Body of pancreas (tissue), 4 donors: ENCODE data around the gene BSPRY. TPM values are rescaled to one million over a fixed set of nuclear protein-coding genes. Genes with fewer than 3 reads are reported as not detected.

ENCODE experiments used
- ATAC-seq: fragments of 150-250 bp; one replicate; pipeline ENCODE4 v1.9.1; 2016
- DNase-seq, 4 donors: peaks; one replicate each; pipeline ENCODE4 v3.0.0-alpha.2; 2019
- H3K27ac ChIP-seq, 4 donors: fragments of 200-600 bp; sonication (generic); 1 replicate in 3 of 4; 2 replicates in 1 of 4; pipeline versions ENCODE4 v1.5.1 to v1.6.1; 2016 to 2019; ENCODE audit warnings: mild to moderate bottlenecking in 1 of 4, mixed read lengths in 1 of 4, moderate library complexity in 1 of 4
- H3K27me3 ChIP-seq, 2 donors: fragments of 200-600 bp; sonication (generic); one replicate each; pipeline ENCODE4 v1.6.0; 2016; ENCODE audit warnings: mild to moderate bottlenecking in 1 of 2
- H3K36me3 ChIP-seq, 2 donors: fragments of 200-600 bp; sonication (generic); replicated peaks in 1 of 2; 2 replicates each; pipeline ENCODE4 v1.5.1; 2016; ENCODE audit warnings: low read depth in 2 of 2; ENCODE audit not compliant: insufficient read depth in 1 of 2
- H3K4me1 ChIP-seq: fragments of 200-600 bp; sonication (generic); one replicate; pipeline ENCODE4 v1.6.0; 2016
- H3K4me3 ChIP-seq, 2 donors: fragments of 200-600 bp; sonication (generic); 1 replicate in 1 of 2; 2 replicates in 1 of 2; pipeline ENCODE4 v1.5.1; 2016 to 2019
- H3K9me3 ChIP-seq, 3 donors: fragments of 200-600 bp; sonication (generic); 1 replicate in 2 of 3; 2 replicates in 1 of 3; pipeline ENCODE4 v1.5.1; 2016
- POLR2A ChIP-seq, 3 donors: fragments of 450-650 bp; IDR thresholded peaks; one replicate each; pipeline ENCODE4 v1.6.1; 2016; ENCODE audit warnings: antibody characterized with exemption in 3 of 3, mild to moderate bottlenecking in 2 of 3
- WGBS, 2 donors: methylation state at CpG; one replicate each; pipeline ENCODE4 v1.1.5; 2017; 5-methylcytosine and 5-hydroxymethylcytosine counted together
- intact Hi-C: fragments of 100-400 bp; cut with DNase I; formaldehyde crosslinking; loops from one replicate; pipeline ENCODE4 v1.15.1; 2023
- total RNA-seq, 2 donors: library from RNA; depleted of rRNA; stranded (reverse); fragments of >200 nt; gene quantifications; one replicate each; pipeline ENCODE4 v1.1.0, GENCODE V29; 2016
- TF ChIP-seq, protein P1 (sequence below), 7 experiments: fragments of 450-650 bp in 4 of 7; fragments of 200-600 bp in 3 of 7; sonication (generic) in 3 of 7; IDR thresholded peaks; one replicate each; pipeline ENCODE4 v1.5.1; 2016 to 2019; ENCODE audit warnings: antibody characterized with exemption in 7 of 7

BSPRY gene
- total RNA-seq, 2 donors from 2014 or later = 27.0 to 47.0 TPM

DNA sequence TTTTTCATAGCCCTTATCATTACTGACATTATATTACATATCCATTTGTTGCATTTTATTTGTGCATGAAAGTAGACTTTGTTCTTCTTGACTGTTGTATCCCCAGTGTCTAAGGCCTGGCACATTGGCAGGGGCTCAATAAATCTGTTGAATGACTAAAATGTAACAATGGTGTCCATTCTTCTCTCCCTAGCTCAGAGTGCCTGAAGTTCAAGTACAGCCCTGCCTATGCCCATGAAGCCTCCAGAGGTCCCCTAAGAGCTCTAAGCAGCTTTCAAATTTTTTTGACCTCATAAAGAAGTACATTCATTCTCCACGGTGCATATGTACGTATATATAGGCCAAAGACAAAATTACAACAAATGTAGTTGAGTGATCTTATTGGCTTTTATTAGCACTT is 4.2 kb upstream of the BSPRY start:
- H3K4me1 ChIP-seq = peaks cover 19% of the 10 kb centered on the region
- no peak for TF ChIP-seq POLR2A (IDR thresholded peaks at IDR 0.05)
- TF ChIP-seq, protein P1, sequence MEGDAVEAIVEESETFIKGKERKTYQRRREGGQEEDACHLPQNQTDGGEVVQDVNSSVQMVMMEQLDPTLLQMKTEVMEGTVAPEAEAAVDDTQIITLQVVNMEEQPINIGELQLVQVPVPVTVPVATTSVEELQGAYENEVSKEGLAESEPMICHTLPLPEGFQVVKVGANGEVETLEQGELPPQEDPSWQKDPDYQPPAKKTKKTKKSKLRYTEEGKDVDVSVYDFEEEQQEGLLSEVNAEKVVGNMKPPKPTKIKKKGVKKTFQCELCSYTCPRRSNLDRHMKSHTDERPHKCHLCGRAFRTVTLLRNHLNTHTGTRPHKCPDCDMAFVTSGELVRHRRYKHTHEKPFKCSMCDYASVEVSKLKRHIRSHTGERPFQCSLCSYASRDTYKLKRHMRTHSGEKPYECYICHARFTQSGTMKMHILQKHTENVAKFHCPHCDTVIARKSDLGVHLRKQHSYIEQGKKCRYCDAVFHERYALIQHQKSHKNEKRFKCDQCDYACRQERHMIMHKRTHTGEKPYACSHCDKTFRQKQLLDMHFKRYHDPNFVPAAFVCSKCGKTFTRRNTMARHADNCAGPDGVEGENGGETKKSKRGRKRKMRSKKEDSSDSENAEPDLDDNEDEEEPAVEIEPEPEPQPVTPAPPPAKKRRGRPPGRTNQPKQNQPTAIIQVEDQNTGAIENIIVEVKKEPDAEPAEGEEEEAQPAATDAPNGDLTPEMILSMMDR (IDR thresholded peaks at IDR 0.05) = no peak
- H3K27me3 ChIP-seq = no peaks in the 10 kb centered on the region
- intact Hi-C loops = no loop called here
- 67 to 84% methylated on average over 2 of the region's 2 CpGs for WGBS, 2 donors
- H3K36me3 ChIP-seq = no peaks in the 10 kb centered on the region
- no peaks in the 10 kb centered on the region for H3K9me3 ChIP-seq
- no peak overlapping the region for H3K27ac ChIP-seq
- ATAC-seq (no peak), DNase-seq (no peak)
- no peak overlapping the region for H3K4me3 ChIP-seq

DNA sequence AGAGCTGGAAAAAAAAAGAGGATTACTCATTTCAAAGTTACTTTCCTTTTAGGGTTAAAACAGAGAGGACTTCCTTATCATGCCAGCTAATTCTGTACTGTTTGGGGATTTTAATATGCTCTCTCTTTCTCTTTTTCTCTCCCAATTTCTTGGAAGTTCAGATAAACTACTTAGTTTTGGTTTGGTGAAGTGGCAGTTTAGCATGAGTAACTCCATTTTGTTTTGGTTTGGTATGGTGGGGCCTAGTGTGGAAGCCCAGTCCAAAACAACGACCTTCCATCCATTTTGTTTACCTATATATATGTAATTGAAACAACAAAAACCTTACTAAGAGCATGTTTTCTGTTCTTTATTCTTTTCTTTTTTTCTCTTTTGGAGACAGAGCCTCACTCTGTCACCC is 3.7 kb upstream of the BSPRY start:
- Histone ChIP-seq H3K27me3 (no peaks in the 10 kb centered on the region), H3K4me1 (peaks cover 22% of the 10 kb centered on the region), H3K36me3 (no peaks in the 10 kb centered on the region), H3K4me3 (no peak overlapping the region), H3K9me3 (no peaks in the 10 kb centered on the region), H3K27ac (no peak overlapping the region)
- WGBS, 2 donors = 3 to 35% methylated on average over 1 of the region's 1 CpG
- TF ChIP-seq, protein P1 (IDR thresholded peaks at IDR 0.05) = no peak
- no peak for TF ChIP-seq POLR2A (IDR thresholded peaks at IDR 0.05)
- intact Hi-C loops = no loop called here
- ATAC-seq = no peak
- no peak for DNase-seq

DNA sequence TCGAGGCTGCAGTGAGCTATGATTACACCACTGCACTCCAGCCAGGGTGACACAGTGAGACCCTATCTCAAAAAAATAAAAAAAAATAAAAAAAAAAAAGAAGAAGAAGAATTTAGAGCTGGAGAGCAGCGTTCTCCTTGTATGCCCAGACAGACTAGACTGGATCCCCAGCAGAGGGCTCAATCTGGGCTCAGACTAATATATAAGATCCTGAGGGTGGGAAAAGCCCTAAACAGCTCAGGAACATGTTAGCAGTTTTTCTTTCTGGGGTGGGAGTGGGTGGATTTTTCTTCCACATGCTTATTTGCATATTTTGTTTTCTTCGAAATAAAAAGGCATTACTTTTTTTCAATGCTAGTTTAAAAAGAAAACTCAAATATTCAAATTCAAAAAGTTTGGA is 904 bp upstream of the BSPRY start:
- Histone ChIP-seq H3K4me3 (no peak overlapping the region), H3K4me1 (peaks cover 23% of the 10 kb centered on the region), H3K27ac (no peak overlapping the region), H3K27me3 (no peaks in the 10 kb centered on the region), H3K9me3 (no peaks in the 10 kb centered on the region), H3K36me3 (no peaks in the 10 kb centered on the region)
- intact Hi-C loops = no loop called here
- ATAC-seq (no peak), DNase-seq (no peak)
- WGBS, 2 donors = 81 to 84% methylated on average over 3 of the region's 3 CpGs
- TF ChIP-seq POLR2A (IDR thresholded peaks at IDR 0.05) = no peak
- TF ChIP-seq, protein P1 (IDR thresholded peaks at IDR 0.05) = no peak

DNA sequence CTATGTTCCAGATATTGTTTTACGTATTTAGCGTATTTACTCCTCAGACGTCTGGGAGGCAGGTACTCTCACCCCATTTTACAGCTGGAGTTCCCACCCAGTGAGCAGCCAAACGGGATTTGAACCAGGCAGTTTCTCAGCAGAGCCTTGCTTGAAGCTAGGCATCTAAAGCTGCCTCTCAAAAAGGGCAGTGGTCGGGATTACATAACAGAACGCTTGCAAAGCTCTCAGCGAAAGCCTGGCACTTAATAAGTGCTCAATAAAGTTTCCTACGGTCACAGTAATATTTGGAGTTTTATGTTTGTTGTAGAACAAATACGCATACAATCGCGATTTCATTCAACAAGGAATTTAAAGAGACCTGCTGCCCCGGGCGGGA is 286 bp upstream of the BSPRY start:
- Histone ChIP-seq H3K27ac (peak overlapping the region; percentile 28 to 86 (median 76)), H3K36me3 (no peaks in the 10 kb centered on the region), H3K4me3 (no peak overlapping the region), H3K4me1 (peaks cover 17% of the 10 kb centered on the region), H3K9me3 (no peaks in the 10 kb centered on the region), H3K27me3 (no peaks in the 10 kb centered on the region)
- TF ChIP-seq POLR2A (IDR thresholded peaks at IDR 0.05) = no peak
- TF ChIP-seq, protein P1 (IDR thresholded peaks at IDR 0.05) = no peak
- 9 to 23% methylated on average over 7 to 13 of the region's 13 CpGs for WGBS, 2 donors
- DNase-seq (no peak), ATAC-seq (peak; percentile 8)
- intact Hi-C loops = no loop called here

DNA sequence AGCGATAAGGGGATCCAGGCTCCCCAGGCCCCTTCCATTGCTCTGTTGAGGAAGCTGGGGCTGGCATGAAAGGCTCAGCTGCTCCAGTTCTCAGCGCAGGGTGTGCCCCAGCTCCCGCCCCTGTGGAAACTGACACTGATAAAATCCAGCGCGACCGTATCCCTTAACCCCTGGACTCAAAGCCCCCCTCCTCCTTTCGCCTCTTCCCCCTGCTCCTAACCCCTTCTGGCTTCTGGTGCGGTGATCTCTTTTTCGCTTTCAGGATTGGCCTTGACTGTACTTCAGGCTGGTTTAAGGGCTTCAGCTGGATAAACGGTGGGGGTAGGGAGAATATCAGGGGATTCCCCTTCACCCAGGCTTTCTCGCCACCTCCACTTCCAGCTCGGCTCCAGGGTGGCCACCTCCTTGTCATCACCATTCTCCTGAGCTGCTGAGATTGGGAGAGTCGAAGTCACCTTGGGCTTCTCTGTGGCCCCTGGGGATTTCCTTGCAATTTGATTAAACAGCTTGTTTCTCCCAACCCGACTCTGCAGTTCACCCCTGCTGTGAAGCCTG is 843 bp downstream of the BSPRY start:
- 2% methylated on average over 14 of the region's 14 CpGs for WGBS, 2 donors
- no peaks in the 10 kb centered on the region for H3K27me3 ChIP-seq
- peak overlapping the region; percentile 69 to 86 (median 76) for H3K27ac ChIP-seq
- TF ChIP-seq POLR2A (IDR thresholded peaks at IDR 0.05) = no peak
- TF ChIP-seq, protein P1 (IDR thresholded peaks at IDR 0.05) = no peak
- intact Hi-C loops = no loop called here
- DNase-seq = peak in 3 of 4 donors; percentile 37 to 71 (median 50)
- no peaks in the 10 kb centered on the region for H3K9me3 ChIP-seq
- ATAC-seq = peak; percentile 54
- H3K4me3 ChIP-seq = peak overlapping the region; percentile 60 to 74
- no peaks in the 10 kb centered on the region for H3K36me3 ChIP-seq
- H3K4me1 ChIP-seq = peaks cover 15% of the 10 kb centered on the region
